LNCaP clone FGC (cell line): ENCODE results near the gene ALDH18A1.
A peak's percentile ranks its signal among the peaks of the same experiment; 100 is the strongest.

ENCODE experiments used
- DNase-seq: peaks from one replicate; pipeline ENCODE4 v3.0.0-alpha.2; 2011; ENCODE audit warnings: low read depth
- H3K4me3 ChIP-seq: 2 replicates; pipeline ENCODE4 v1.5.1; 2011; ENCODE audit warnings: mild to moderate bottlenecking, low read depth, low read length, control low read depth
- CTCF ChIP-seq: IDR thresholded peaks from 2 replicates; pipeline ENCODE4 v1.5.1; 2012; ENCODE audit warnings: mild to moderate bottlenecking; ENCODE audit not compliant: control insufficient read depth, insufficient read depth; ENCODE audit errors: extremely low read depth

The ALDH18A1 gene

GRCh38 chr10:95573964-95574604 lies 82.4 kb downstream of the ALDH18A1 start:
- H3K4me3 ChIP-seq, result no peak overlapping the region
- no peak for TF ChIP-seq CTCF
- no peak for DNase-seq

GRCh38 chr10:95573527-95573926 lies 83.0 kb downstream of the ALDH18A1 start:
- no peak overlapping the region for H3K4me3 ChIP-seq
- TF ChIP-seq CTCF, result no peak
- no peak for DNase-seq

GRCh38 chr10:95572131-95572820 lies 84.2 kb downstream of the ALDH18A1 start:
- no peak for DNase-seq
- H3K4me3 ChIP-seq, result no peak overlapping the region
- no peak for TF ChIP-seq CTCF

GRCh38 chr10:95571390-95571789 lies 85.1 kb downstream of the ALDH18A1 start:
- H3K4me3 ChIP-seq, result no peak overlapping the region
- DNase-seq, result no peak
- no peak for TF ChIP-seq CTCF

GRCh38 chr10:95569368-95569767 lies 87.1 kb downstream of the ALDH18A1 start:
- no peak for TF ChIP-seq CTCF
- no peak for DNase-seq
- no peak overlapping the region for H3K4me3 ChIP-seq

GRCh38 chr10:95567903-95568630 lies 88.4 kb downstream of the ALDH18A1 start:
- DNase-seq, result peak; percentile 50
- no peak overlapping the region for H3K4me3 ChIP-seq
- TF ChIP-seq CTCF, result no peak

- no peak for DNase-seq
- TF ChIP-seq CTCF, result no peak
- no peak overlapping the region for H3K4me3 ChIP-seq
Measured at GRCh38 chr10:95566136-95566535, 90.4 kb downstream of the ALDH18A1 start.
